GM19035 (cell line): ENCODE results near the gene FIBP.

Experiments used
- ATAC-seq: cut with Tn5 transposase; IDR thresholded peaks from one replicate; pipeline ENCODE4 v1.9.1; 2021; ENCODE audit not compliant: unreplicated experiment

FIBP gene

GRCh38 chr11:65891219-65892136 lies 3.2 kb upstream of the FIBP start:
- ATAC-seq, result no peak

DNA sequence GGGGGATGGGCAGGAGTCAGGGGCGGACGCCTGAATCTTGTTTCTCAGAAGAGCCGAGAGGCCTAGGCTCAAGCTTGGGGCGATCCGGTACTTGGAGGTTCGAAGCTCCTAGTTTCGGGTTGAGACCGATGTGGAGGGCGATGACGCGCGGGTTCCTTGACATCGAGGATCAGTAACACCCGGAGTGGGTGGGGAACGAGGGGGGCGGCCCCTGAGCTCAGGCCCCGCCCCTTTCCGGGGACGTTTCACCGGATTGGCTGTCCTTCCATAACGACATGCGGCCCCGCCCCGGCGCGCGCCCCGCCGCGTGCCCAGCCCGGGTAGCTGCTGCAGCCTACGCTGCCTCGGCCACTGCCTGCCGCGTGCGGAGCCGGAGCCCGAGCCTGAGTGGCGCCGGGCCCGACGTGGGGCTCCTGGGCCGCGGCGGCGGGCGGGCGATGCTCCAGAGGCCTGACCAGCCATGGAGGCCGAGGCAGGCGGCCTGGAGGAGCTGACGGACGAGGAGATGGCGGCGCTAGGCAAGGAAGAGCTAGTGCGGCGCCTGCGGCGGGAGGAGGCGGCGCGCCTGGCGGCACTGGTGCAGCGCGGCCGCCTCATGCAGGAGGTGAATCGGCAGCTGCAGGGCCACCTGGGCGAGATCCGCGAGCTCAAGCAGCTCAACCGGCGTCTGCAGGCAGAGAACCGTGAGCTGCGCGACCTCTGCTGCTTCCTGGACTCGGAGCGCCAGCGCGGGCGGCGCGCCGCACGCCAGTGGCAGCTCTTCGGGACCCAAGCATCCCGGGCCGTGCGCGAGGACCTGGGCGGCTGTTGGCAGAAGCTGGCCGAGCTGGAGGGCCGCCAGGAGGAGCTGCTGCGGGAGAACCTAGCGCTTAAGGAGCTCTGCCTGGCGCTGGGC lies 2.3 kb upstream of the FIBP start, which contains the start of gene CCDC85B:
Gene CCDC85B (plus strand): TSS at position 350 of the 895 bp plus-strand sequence. CDS start 111 bp downstream, at position 461.
- peak; percentile 54 for ATAC-seq

- peak; percentile 1 for ATAC-seq
Observed at GRCh38 chr11:65887723-65888162, 528 bp downstream of the FIBP start.

- ATAC-seq, result no peak
Observed at GRCh38 chr11:65886826-65887722, 1.2 kb downstream of the FIBP start.

DNA sequence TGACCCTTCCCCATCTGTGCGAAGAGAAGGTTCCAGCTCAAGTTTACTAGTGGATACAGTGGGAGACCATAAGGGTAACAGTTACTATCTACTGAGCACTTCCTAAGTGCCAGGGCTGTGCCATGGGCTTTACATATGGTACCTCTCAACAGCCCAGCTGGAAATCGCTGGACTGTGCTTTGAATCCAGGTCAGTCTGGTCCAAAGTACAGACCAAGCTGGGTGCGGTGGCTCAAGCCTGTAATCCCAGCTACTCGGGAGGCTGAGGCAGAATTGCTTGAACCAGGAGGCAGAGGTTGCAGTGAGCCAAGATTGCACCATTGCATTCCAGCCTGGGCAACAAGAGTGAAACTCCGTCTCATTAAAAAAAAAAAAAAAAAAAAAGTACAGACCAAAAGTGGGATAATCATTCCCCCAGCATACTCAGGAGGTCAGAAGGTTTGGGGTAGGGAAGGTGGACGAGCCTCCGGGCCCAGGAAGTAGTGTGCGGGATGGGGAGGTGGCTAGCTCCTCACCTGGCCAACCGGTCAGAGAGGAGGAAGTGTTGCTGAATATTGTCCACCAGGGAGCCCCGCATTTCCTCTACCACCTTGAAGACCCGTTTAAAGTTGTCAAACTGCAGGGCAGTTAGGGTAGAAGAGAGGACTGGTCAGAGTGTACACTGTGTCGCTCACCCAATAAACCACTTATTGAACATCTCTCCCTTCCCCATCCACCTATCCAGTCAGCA lies 2.3 kb downstream of the FIBP start:
- no peak for ATAC-seq

- ATAC-seq, result no peak
Observed at GRCh38 chr11:65885231-65885630, 3.0 kb downstream of the FIBP start.

DNA sequence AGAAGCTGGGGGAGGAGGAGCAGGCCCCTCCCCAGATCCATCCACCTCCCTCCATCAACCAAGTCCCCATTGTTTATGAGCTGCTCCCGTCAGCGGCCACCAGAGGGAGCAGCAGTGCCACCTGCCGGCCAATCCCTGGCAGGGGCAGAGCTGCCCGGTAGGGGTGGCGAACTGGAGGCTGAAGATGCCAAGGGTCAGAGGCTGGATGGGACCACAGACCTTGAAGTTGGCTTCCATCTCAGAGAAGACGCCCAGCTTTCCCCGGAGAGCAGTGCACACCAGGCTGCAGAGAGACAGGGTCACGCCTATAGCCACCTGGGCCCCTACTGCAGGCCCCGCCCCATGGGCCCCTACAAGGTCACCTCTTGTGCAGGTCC lies 3.6 kb downstream of the FIBP start:
- no peak for ATAC-seq

- ATAC-seq, result no peak
Observed at GRCh38 chr11:65883786-65884715, 4.2 kb downstream of the FIBP start.

- no peak for ATAC-seq
Observed at GRCh38 chr11:65883058-65883761, 5.1 kb downstream of the FIBP start.

GRCh38 chr11:65882120-65883057 lies 5.9 kb downstream of the FIBP start:
- no peak for ATAC-seq

- ATAC-seq, result no peak
Observed at GRCh38 chr11:65880844-65881421, 7.3 kb downstream of the FIBP start.

- ATAC-seq, result no peak
Observed at GRCh38 chr11:65880027-65880426, 8.2 kb downstream of the FIBP start.

DNA sequence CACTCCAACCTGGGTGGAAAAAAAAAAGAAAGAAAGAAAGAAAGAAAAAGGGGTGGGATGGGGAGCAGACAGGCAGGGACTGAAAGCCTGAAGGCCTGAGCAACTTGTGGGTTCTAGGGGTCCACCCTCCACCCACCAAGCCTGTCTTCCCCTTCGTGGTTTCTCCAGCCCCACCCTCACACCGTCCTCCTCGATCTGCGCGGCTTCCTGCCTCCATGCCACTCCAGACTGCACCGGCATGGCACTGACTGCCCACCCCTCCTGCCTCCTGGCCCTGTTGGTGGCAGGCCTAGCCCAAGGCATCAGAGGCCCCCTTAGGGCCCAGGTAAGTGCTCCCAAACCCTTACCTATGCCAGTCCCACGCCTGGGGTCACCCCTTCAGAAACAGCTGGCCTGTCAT lies 8.7 kb downstream of the FIBP start, which contains the start of gene CTSW:
Gene CTSW (plus strand): TSS at position 221 of the 400 bp plus-strand sequence. CDS start 18 bp downstream, at position 239.
- no peak for ATAC-seq

- peak; percentile 85 for ATAC-seq
Observed at GRCh38 chr11:65873318-65874156, 14.7 kb downstream of the FIBP start.

DNA sequence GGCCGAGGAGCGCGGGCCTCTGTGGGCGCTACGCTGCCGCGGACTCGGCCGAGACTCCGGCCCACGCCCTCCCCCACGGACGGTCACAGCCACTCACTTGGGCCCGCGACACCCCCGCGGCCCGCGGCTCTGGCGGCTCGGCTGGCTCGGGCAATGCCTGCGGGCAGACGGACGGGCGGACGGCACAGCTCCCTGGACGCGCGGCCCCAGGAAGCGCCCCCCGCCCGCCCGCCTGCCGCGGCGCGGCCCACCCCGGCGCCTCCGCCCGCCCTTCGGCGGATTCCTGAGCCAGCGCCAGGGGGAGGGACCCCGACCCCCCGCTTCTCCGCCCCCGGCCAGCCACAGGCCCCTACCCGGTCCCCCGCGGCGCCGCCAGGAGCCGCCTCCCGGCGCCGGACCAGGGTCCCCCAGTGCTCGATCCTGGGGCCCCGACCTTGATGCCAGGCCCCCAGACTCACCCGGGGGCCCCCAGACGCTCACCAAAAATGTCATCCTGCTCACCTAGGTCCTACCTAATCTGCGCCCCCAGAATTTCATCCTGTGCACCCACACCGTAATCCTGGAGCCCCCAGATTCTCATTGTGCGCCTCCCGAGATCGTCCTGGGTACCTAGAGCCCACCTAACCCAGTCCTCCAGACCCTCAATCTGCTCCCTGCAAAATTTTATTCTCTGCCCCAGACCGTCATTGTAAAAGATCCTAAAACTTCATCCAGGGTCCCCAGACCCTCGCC lies 15.5 kb downstream of the FIBP start, which contains the start of gene EFEMP2:
Gene EFEMP2 (minus strand): TSS at position 215 of the 732 bp plus-strand sequence. CDS start 446 bp downstream, outside the sequence.
- no peak for ATAC-seq
